Measurements from ENCODE around the gene IGFBP4.

Gene IGFBP4

GRCh38 chr17:40487371-40488020, 44.2 kb downstream of the IGFBP4 start:
- Histone ChIP-seq H3K27ac (ENCODE audit: insufficient read depth, low read depth, low read length, poor library complexity, severe bottlenecking) (no peak overlapping the region), H3K36me3 (ENCODE audit: control insufficient read depth, insufficient read depth, low read length) (no peaks in the 10 kb centered on the region), H3K9me3 (ENCODE audit: control insufficient read depth, low read length) (no peaks in the 10 kb centered on the region), H3K4me3 (ENCODE audit: insufficient read depth, low read depth, low read length) (no peak overlapping the region), H3K27me3 (ENCODE audit: control insufficient read depth, insufficient read depth, low read length, poor library complexity, severe bottlenecking) (no peaks in the 10 kb centered on the region), H3K4me1 (ENCODE audit: control insufficient read depth, insufficient read depth, low read length) (peaks cover 20% of the 10 kb centered on the region)
- 88% methylated on average over 7 of the region's 7 CpGs for WGBS, 2 experiments

GRCh38 chr17:40490289-40490853, 47.1 kb downstream of the IGFBP4 start:
- Histone ChIP-seq H3K36me3 (ENCODE audit: control insufficient read depth, insufficient read depth, low read length) (no peaks in the 10 kb centered on the region), H3K27me3 (ENCODE audit: control insufficient read depth, insufficient read depth, low read length, poor library complexity, severe bottlenecking) (no peaks in the 10 kb centered on the region), H3K4me1 (ENCODE audit: control insufficient read depth, insufficient read depth, low read length) (peaks cover 20% of the 10 kb centered on the region), H3K4me3 (ENCODE audit: insufficient read depth, low read depth, low read length) (no peak overlapping the region), H3K9me3 (ENCODE audit: control insufficient read depth, low read length) (no peaks in the 10 kb centered on the region), H3K27ac (ENCODE audit: insufficient read depth, low read depth, low read length, poor library complexity, severe bottlenecking) (no peak overlapping the region)
- WGBS, 2 experiments = 17 to 29% methylated on average over 5 of the region's 5 CpGs

DNA sequence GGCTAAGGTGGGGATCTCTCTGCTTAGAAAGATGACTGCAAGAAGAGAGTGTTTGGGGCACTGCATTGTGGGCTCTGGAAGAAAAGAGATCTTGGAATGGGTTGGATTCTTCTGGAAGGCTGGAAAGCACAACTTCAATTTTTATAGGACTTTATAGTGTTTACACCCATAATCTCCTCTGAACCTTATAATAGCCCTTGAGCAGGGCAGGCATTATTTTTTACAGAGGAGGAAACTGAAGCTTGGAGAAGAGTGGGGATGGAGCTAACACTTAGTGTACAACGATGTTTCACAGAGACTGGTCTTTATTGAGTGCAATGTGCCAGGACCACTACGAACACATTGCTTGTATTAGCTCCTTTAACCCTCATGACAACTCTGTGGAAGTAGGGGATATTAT, 47.7 kb downstream of the IGFBP4 start:
- H3K27ac ChIP-seq (ENCODE audit: insufficient read depth, low read depth, low read length, poor library complexity, severe bottlenecking) = no peak overlapping the region
- no peaks in the 10 kb centered on the region for H3K36me3 ChIP-seq (ENCODE audit: control insufficient read depth, insufficient read depth, low read length)
- peaks cover 18% of the 10 kb centered on the region for H3K4me1 ChIP-seq (ENCODE audit: control insufficient read depth, insufficient read depth, low read length)
- WGBS, 2 experiments = 84 to 94% methylated on average over 2 of the region's 2 CpGs
- H3K9me3 ChIP-seq (ENCODE audit: control insufficient read depth, low read length) = no peaks in the 10 kb centered on the region
- H3K27me3 ChIP-seq (ENCODE audit: control insufficient read depth, insufficient read depth, low read length, poor library complexity, severe bottlenecking) = no peaks in the 10 kb centered on the region
- no peak overlapping the region for H3K4me3 ChIP-seq (ENCODE audit: insufficient read depth, low read depth, low read length)

DNA sequence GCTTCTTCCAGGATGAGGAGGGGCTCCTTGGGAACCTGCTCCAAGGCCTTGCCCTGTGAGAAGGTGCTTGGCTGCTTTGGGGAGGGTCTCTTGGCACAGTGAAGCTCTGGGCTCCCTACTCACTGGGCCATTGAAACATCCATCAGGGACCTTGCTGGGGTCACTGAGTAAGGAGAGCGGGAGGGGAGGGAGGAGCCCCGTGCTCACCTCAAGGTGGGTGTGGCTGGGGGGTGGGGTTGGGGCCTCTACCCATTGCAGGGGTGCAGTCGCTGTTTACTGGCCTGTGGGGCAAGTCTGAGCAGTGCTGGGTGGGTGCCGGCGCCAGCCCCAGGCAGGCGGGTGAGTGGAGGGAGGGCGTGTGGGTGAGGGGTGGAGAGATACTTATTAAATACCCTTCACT, 48.2 kb downstream of the IGFBP4 start:
- WGBS, 2 experiments = 77 to 78% methylated on average over 7 of the region's 7 CpGs

DNA sequence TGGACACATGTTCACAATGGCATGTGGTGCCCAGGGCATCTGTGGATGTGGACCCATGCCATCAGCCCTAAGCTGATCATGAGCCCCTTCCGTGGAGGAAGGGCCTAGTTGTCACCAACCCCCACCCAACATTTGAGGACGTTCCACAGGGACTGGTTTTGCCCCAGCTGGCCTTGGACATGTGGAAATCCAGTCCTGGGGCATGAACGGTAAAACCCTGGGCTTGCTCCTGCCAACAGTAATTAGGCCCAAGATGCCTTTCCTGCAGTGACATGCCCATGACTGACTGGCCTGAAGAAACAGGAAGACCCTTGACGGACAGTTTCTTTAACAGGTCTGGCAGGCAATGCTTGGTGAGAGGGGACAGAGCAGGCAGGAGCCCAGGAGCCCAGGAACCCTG, 50.4 kb downstream of the IGFBP4 start:
- peaks cover 13% of the 10 kb centered on the region for H3K4me1 ChIP-seq (ENCODE audit: control insufficient read depth, insufficient read depth, low read length)
- no peaks in the 10 kb centered on the region for H3K36me3 ChIP-seq (ENCODE audit: control insufficient read depth, insufficient read depth, low read length)
- no peak overlapping the region for H3K4me3 ChIP-seq (ENCODE audit: insufficient read depth, low read depth, low read length)
- 88 to 90% methylated on average over 4 of the region's 4 CpGs for WGBS, 2 experiments
- H3K27ac ChIP-seq (ENCODE audit: insufficient read depth, low read depth, low read length, poor library complexity, severe bottlenecking) = no peak overlapping the region
- H3K9me3 ChIP-seq (ENCODE audit: control insufficient read depth, low read length) = no peaks in the 10 kb centered on the region
- H3K27me3 ChIP-seq (ENCODE audit: control insufficient read depth, insufficient read depth, low read length, poor library complexity, severe bottlenecking) = no peaks in the 10 kb centered on the region

More for the DNA sequence above, 48.2 kb downstream of the IGFBP4 start:
- Histone ChIP-seq H3K27me3 (ENCODE audit: control insufficient read depth, insufficient read depth, low read length, poor library complexity, severe bottlenecking) (no peaks in the 10 kb centered on the region), H3K36me3 (ENCODE audit: control insufficient read depth, insufficient read depth, low read length) (no peaks in the 10 kb centered on the region), H3K9me3 (ENCODE audit: control insufficient read depth, low read length) (no peaks in the 10 kb centered on the region), H3K27ac (ENCODE audit: insufficient read depth, low read depth, low read length, poor library complexity, severe bottlenecking) (no peak overlapping the region), H3K4me1 (ENCODE audit: control insufficient read depth, insufficient read depth, low read length) (peaks cover 13% of the 10 kb centered on the region), H3K4me3 (ENCODE audit: insufficient read depth, low read depth, low read length) (no peak overlapping the region)

DNA sequence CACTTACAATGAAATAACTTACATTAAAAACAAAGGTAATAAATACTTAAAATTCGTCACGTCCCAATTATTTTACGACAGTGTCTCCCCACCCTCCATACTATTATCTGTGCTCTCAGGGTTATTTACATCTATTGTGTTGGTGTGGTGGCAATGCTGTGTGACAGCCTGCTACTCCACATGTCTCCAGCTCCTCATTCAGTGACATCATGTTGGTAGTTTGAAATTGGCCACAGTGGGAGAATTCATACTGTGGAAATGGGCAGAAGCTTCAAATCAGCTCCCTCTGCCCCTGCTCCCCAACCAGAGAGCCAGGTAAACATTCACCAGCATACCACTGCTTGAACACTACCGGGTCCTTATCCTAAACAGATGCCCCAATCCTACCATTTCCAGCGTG, 51.9 kb downstream of the IGFBP4 start:
- Histone ChIP-seq H3K27me3 (ENCODE audit: control insufficient read depth, insufficient read depth, low read length, poor library complexity, severe bottlenecking) (no peaks in the 10 kb centered on the region), H3K4me1 (ENCODE audit: control insufficient read depth, insufficient read depth, low read length) (peaks cover 14% of the 10 kb centered on the region), H3K27ac (ENCODE audit: insufficient read depth, low read depth, low read length, poor library complexity, severe bottlenecking) (no peak overlapping the region), H3K9me3 (ENCODE audit: control insufficient read depth, low read length) (no peaks in the 10 kb centered on the region), H3K4me3 (ENCODE audit: insufficient read depth, low read depth, low read length) (no peak overlapping the region), H3K36me3 (ENCODE audit: control insufficient read depth, insufficient read depth, low read length) (no peaks in the 10 kb centered on the region)
- 82 to 88% methylated on average over 2 to 3 of the region's 5 CpGs for WGBS, 2 experiments

GRCh38 chr17:40496170-40496569, 52.9 kb downstream of the IGFBP4 start:
- Histone ChIP-seq H3K4me3 (ENCODE audit: insufficient read depth, low read depth, low read length) (no peak overlapping the region), H3K36me3 (ENCODE audit: control insufficient read depth, insufficient read depth, low read length) (no peaks in the 10 kb centered on the region), H3K27me3 (ENCODE audit: control insufficient read depth, insufficient read depth, low read length, poor library complexity, severe bottlenecking) (no peaks in the 10 kb centered on the region), H3K4me1 (ENCODE audit: control insufficient read depth, insufficient read depth, low read length) (peaks cover 4% of the 10 kb centered on the region), H3K9me3 (ENCODE audit: control insufficient read depth, low read length) (no peaks in the 10 kb centered on the region), H3K27ac (ENCODE audit: insufficient read depth, low read depth, low read length, poor library complexity, severe bottlenecking) (no peak overlapping the region)
- WGBS, 2 experiments = 90 to 93% methylated on average over 6 of the region's 6 CpGs

- H3K9me3 ChIP-seq (ENCODE audit: control insufficient read depth, low read length) = no peaks in the 10 kb centered on the region
- WGBS, 2 experiments = 79 to 82% methylated on average over 8 of the region's 9 CpGs
- no peaks in the 10 kb centered on the region for H3K27me3 ChIP-seq (ENCODE audit: control insufficient read depth, insufficient read depth, low read length, poor library complexity, severe bottlenecking)
- H3K4me3 ChIP-seq (ENCODE audit: insufficient read depth, low read depth, low read length) = no peak overlapping the region
- peaks cover 4% of the 10 kb centered on the region for H3K4me1 ChIP-seq (ENCODE audit: control insufficient read depth, insufficient read depth, low read length)
- no peaks in the 10 kb centered on the region for H3K36me3 ChIP-seq (ENCODE audit: control insufficient read depth, insufficient read depth, low read length)
- H3K27ac ChIP-seq (ENCODE audit: insufficient read depth, low read depth, low read length, poor library complexity, severe bottlenecking) = no peak overlapping the region
Measured at GRCh38 chr17:40496634-40497420, 53.6 kb downstream of the IGFBP4 start.

GRCh38 chr17:40497695-40498094, 54.4 kb downstream of the IGFBP4 start:
- Histone ChIP-seq H3K27me3 (ENCODE audit: control insufficient read depth, insufficient read depth, low read length, poor library complexity, severe bottlenecking) (no peaks in the 10 kb centered on the region), H3K27ac (ENCODE audit: insufficient read depth, low read depth, low read length, poor library complexity, severe bottlenecking) (no peak overlapping the region), H3K36me3 (ENCODE audit: control insufficient read depth, insufficient read depth, low read length) (no peaks in the 10 kb centered on the region), H3K4me1 (ENCODE audit: control insufficient read depth, insufficient read depth, low read length) (peaks cover 4% of the 10 kb centered on the region), H3K9me3 (ENCODE audit: control insufficient read depth, low read length) (no peaks in the 10 kb centered on the region), H3K4me3 (ENCODE audit: insufficient read depth, low read depth, low read length) (no peak overlapping the region)
- WGBS, 2 experiments = 89 to 90% methylated on average over 2 of the region's 2 CpGs

DNA sequence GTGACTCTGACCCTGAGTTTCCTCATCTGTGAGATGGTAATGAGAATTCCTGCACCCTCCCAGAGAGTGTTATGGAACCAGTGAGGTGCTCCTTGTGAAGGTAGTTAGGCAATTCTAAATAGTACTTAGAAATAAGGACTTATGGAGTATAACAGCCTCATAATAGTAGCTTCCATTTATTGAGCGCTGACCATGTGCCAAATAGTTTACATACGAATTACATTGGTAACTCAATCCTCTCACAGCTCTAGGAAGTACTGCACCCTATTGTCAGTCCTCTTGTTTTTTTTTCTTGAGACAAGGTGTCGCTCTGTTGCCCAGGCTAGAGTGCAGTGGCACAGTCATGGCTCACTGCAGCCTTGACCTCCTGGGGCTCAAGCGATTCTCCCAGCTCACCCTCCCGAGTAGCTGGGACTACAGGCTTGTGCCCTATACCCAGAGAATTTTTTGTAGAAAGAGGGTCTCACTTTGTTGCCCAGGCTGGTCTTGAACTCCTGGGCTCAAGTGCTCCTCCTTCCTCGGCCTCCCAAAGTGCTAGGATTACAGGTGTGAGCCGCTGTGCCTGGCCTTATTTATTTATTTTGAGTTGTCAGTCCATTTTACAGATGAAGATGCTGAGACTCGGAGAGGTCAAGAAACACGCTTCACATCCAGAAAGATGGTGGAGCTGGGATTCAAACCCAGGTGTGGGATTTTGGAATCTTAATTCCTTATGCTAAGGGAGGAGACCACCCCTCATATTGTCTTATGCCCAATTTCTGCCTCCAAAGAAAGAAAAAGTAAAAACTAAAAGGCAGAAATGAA, 55.2 kb downstream of the IGFBP4 start:
- H3K4me3 ChIP-seq (ENCODE audit: insufficient read depth, low read depth, low read length) = no peak overlapping the region
- H3K27ac ChIP-seq (ENCODE audit: insufficient read depth, low read depth, low read length, poor library complexity, severe bottlenecking) = no peak overlapping the region
- no peaks in the 10 kb centered on the region for H3K36me3 ChIP-seq (ENCODE audit: control insufficient read depth, insufficient read depth, low read length)
- H3K4me1 ChIP-seq (ENCODE audit: control insufficient read depth, insufficient read depth, low read length) = peaks cover 4% of the 10 kb centered on the region
- 83% methylated on average over 9 of the region's 9 CpGs for WGBS, 2 experiments
- H3K27me3 ChIP-seq (ENCODE audit: control insufficient read depth, insufficient read depth, low read length, poor library complexity, severe bottlenecking) = no peaks in the 10 kb centered on the region
- H3K9me3 ChIP-seq (ENCODE audit: control insufficient read depth, low read length) = no peaks in the 10 kb centered on the region
